ENCODE measurements around the gene PPM1L.

GRCh38 chr3:160811237-160811548 is 55.2 kb downstream of the PPM1L start:
- TF ChIP-seq POLR2A (IDR thresholded peaks at IDR 0.05; ENCODE audit: low read length) (no peak), GATA1 (IDR thresholded peaks at IDR 0.05; ENCODE audit: low read depth, low read length) (no peak)

Data from erythroblast (primary cell).